ENCODE data around the gene SSB. TPM values are rescaled to one million over a fixed set of nuclear protein-coding genes. Genes with fewer than 3 reads are reported as not detected.

The SSB gene
- total and polyA plus RNA-seq, 9 of the 15 experiments (the other 6 are each of a cell fraction or from before 2014, with no cell fraction given): 317 to 849 (median 515) TPM

DNA sequence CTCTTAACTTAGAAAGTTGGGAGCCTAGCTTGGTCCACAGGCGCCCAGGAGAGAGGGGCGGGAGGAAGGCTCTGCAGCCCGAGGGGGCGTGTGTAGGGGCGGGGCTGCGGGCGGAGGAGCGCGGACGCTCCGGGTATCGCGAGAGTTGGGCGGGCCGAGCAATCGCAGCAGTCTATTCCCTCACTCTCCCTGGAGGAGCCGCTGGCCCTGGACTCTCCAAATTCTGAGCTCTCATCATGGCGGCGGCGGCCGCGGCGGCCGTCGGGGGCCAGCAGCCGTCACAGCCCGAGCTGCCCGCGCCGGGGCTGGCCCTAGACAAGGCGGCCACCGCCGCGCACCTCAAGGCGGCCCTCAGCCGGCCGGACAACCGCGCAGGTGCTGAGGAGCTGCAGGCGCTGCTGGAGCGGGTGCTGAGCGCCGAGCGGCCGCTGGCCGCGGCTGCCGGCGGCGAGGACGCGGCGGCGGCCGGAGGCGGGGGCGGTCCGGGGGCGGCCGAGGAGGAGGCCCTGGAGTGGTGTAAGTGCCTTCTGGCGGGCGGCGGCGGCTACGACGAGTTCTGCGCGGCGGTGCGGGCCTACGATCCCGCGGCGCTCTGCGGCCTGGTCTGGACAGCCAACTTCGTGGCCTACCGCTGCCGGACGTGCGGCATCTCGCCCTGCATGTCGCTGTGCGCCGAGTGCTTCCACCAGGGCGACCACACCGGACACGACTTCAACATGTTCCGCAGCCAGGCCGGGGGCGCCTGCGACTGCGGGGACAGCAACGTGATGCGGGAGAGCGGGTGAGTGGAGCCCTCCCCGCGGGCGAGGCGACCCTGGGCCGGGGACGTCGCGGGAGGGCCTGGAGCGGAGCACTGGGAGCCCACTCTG is 28.8 kb downstream of the SSB start, which contains the start of gene UBR3 (continued):
- TF ChIP-seq, protein P1, sequence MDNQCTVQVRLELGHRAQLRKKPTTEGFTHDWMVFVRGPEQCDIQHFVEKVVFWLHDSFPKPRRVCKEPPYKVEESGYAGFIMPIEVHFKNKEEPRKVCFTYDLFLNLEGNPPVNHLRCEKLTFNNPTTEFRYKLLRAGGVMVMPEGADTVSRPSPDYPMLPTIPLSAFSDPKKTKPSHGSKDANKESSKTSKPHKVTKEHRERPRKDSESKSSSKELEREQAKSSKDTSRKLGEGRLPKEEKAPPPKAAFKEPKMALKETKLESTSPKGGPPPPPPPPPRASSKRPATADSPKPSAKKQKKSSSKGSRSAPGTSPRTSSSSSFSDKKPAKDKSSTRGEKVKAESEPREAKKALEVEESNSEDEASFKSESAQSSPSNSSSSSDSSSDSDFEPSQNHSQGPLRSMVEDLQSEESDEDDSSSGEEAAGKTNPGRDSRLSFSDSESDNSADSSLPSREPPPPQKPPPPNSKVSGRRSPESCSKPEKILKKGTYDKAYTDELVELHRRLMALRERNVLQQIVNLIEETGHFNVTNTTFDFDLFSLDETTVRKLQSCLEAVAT (IDR thresholded peaks at IDR 0.05): no peak
- TF ChIP-seq ARHGAP35 (IDR thresholded peaks at IDR 0.05; ENCODE audit: partially characterized antibody) (peak; percentile 92), NFIC (IDR thresholded peaks at IDR 0.05) (no peak), SREBF1 (IDR thresholded peaks at IDR 0.05; ENCODE audit: borderline replicate concordance, low read depth, low read length) (no peak), HMGN3 (IDR thresholded peaks at IDR 0.05; ENCODE audit: borderline replicate concordance, extremely low read depth, insufficient read length, low read depth, low read length) (peak; percentile 35), PHF8 (IDR thresholded peaks at IDR 0.05; ENCODE audit: borderline replicate concordance, low read length) (peak; percentile 87; the same call in 1 of the 2 replicates), ZNF785 (CRISPR knock-in tag; IDR thresholded peaks at IDR 0.05) (no peak), ZNF174 (CRISPR knock-in tag; IDR thresholded peaks at IDR 0.05) (no peak), L3MBTL2 (IDR thresholded peaks at IDR 0.05) (peak; percentile 51; the same call in 1 of the 2 replicates), HNRNPK (IDR thresholded peaks at IDR 0.05; ENCODE audit: low read depth, low read length, poor library complexity, severe bottlenecking) (no peak), NCOA6 (IDR thresholded peaks at IDR 0.05) (no peak), ETS1 (conservative IDR thresholded peaks at IDR 0.05; ENCODE audit: control insufficient read depth, low read depth, low read length) (peak; percentile 34; the same call in 1 of the 2 replicates)
- TF ChIP-seq, protein P2, sequence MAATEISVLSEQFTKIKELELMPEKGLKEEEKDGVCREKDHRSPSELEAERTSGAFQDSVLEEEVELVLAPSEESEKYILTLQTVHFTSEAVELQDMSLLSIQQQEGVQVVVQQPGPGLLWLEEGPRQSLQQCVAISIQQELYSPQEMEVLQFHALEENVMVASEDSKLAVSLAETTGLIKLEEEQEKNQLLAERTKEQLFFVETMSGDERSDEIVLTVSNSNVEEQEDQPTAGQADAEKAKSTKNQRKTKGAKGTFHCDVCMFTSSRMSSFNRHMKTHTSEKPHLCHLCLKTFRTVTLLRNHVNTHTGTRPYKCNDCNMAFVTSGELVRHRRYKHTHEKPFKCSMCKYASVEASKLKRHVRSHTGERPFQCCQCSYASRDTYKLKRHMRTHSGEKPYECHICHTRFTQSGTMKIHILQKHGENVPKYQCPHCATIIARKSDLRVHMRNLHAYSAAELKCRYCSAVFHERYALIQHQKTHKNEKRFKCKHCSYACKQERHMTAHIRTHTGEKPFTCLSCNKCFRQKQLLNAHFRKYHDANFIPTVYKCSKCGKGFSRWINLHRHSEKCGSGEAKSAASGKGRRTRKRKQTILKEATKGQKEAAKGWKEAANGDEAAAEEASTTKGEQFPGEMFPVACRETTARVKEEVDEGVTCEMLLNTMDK (IDR thresholded peaks at IDR 0.05; ENCODE audit: borderline replicate concordance, insufficient read depth, low read depth, low read length, poor library complexity, severe bottlenecking): no peak
- TF ChIP-seq, protein P3, sequence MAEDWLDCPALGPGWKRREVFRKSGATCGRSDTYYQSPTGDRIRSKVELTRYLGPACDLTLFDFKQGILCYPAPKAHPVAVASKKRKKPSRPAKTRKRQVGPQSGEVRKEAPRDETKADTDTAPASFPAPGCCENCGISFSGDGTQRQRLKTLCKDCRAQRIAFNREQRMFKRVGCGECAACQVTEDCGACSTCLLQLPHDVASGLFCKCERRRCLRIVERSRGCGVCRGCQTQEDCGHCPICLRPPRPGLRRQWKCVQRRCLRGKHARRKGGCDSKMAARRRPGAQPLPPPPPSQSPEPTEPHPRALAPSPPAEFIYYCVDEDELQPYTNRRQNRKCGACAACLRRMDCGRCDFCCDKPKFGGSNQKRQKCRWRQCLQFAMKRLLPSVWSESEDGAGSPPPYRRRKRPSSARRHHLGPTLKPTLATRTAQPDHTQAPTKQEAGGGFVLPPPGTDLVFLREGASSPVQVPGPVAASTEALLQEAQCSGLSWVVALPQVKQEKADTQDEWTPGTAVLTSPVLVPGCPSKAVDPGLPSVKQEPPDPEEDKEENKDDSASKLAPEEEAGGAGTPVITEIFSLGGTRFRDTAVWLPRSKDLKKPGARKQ (CRISPR knock-in tag; IDR thresholded peaks at IDR 0.05): no peak
